ENCODE results near the gene CRHR1. TPM values are rescaled to one million over a fixed set of nuclear protein-coding genes. Genes with fewer than 3 reads are reported as not detected.

Gene CRHR1
- total and polyA plus RNA-seq, 10 of the 15 experiments (the other 5 are each of a cell fraction or from before 2014, with no cell fraction given), result 0.08 TPM; not detected in 9

GRCh38 chr17:45791041-45791582, 7.0 kb downstream of the CRHR1 start (continued):
- no peak for TF ChIP-seq CEBPZ (IDR thresholded peaks at IDR 0.05; ENCODE audit: low read depth, low read length)

- no peak overlapping the region for H2AFZ ChIP-seq (ENCODE audit: control insufficient read depth, low read depth, low read length)
- no peak for TF ChIP-seq CBX3 (IDR thresholded peaks at IDR 0.05; ENCODE audit: borderline replicate concordance, low read depth)
- no peak for TF ChIP-seq MTA2 (IDR thresholded peaks at IDR 0.05; ENCODE audit: low read depth)
- TF ChIP-seq MTA3 (IDR thresholded peaks at IDR 0.05; ENCODE audit: borderline replicate concordance, low read length), result no peak
- TF ChIP-seq KLF5 (IDR thresholded peaks at IDR 0.05; ENCODE audit: partially characterized antibody), result no peak
- no peak for TF ChIP-seq E2F8 (IDR thresholded peaks at IDR 0.05; ENCODE audit: low read depth, partially characterized antibody)
- TF ChIP-seq BCL3 (IDR thresholded peaks at IDR 0.05; ENCODE audit: borderline replicate concordance, insufficient read depth, low read depth, low read length, poor library complexity, severe bottlenecking), result no peak
- FAIRE-seq, result no peak
- no peak overlapping the region for H3K27ac ChIP-seq (ENCODE audit: control insufficient read depth, insufficient read depth)
- RAD21 ChIA-PET (ENCODE audit: unreplicated experiment), result no interaction called here
- no TSS peak for BruUV-seq (replicated peaks)
- H4K20me1 ChIP-seq (ENCODE audit: control insufficient read depth, insufficient read depth), result no peaks in the 10 kb centered on the region
- H3K4me1 ChIP-seq (ENCODE audit: control insufficient read depth, insufficient read depth, low read length), result no peaks in the 10 kb centered on the region
- intact Hi-C loops (cut with micrococcal nuclease; ENCODE audit: unreplicated experiment), result no loop called here
- CTCF ChIA-PET, result no interaction called here
- 18% methylated on average over 9 of the region's 9 CpGs for WGBS (ENCODE audit: insufficient coverage, insufficient replicate concordance, low lambda C conversion rate, missing lambda C conversion rate)
- no peak overlapping the region for H3K9ac ChIP-seq (ENCODE audit: control insufficient read depth, insufficient read depth, low read length)
- H3K36me3 ChIP-seq (ENCODE audit: control insufficient read depth in 2 of 2, insufficient read depth in 2 of 2, low read length in 1 of 2), result no peaks in the 10 kb centered on the region
- no peak for DNase-seq (ENCODE audit: low read depth, low spot score)
- H3K4me3 ChIP-seq, result no peak overlapping the region
- no peak for ATAC-seq
- peaks cover 3 to 5% of the 10 kb centered on the region in 2 experiments; a peak in 3 of 4 replicates for H3K27me3 ChIP-seq (replicated peaks in 1 of 2; ENCODE audit: control insufficient read depth in 2 of 2, insufficient read depth in 2 of 2, low read length in 1 of 2)
- no peak overlapping the region for H3K4me2 ChIP-seq (ENCODE audit: control insufficient read depth, insufficient read depth)
- SMC1A ChIA-PET (ENCODE audit: uncharacterized antibody, unreplicated experiment), result no interaction called here
- no peaks in the 10 kb centered on the region for H3K79me2 ChIP-seq (ENCODE audit: control insufficient read depth, insufficient read depth, low read length)
- no peaks in the 10 kb centered on the region for H3K9me3 ChIP-seq (replicated peaks; ENCODE audit: control insufficient read depth, insufficient read depth, low read length)
- in situ Hi-C loops (cut with MboI), result no loop called here
- POLR2A ChIA-PET, result no interaction called here
These were observed 7.8 kb downstream of the CRHR1 start for GRCh38 chr17:45791935-45792334.

Measured in GM12878 (cell line).